ENCODE results near the gene TOX2.

The TOX2 gene

GRCh38 chr20:44073675-44074071 is 159.0 kb downstream of the TOX2 start:
- in situ Hi-C loops (cut with MboI; ENCODE audit: low pct_unique_long_range_greater_than_20kb, low sequenced_read_pairs, unreplicated experiment): loop anchor here (10.0 kb wide), 1 partner anchor 229 kb away; no protein-coding TSS in a partner anchor

GRCh38 chr20:44074252-44075151 is 159.8 kb downstream of the TOX2 start:
- in situ Hi-C loops (cut with MboI; ENCODE audit: low pct_unique_long_range_greater_than_20kb, low sequenced_read_pairs, unreplicated experiment): loop anchor here (5.0 to 25.0 kb wide), 3 partner anchors 230 to 537 kb away; no protein-coding TSS in a partner anchor
- no peak for DNase-seq (ENCODE audit: low spot score)
- no peak for TF ChIP-seq CTCF (IDR thresholded peaks at IDR 0.05; ENCODE audit: extremely low read depth, insufficient read depth, missing control alignments)

More at GRCh38 chr20:44073675-44074071, 159.0 kb downstream of the TOX2 start:
- TF ChIP-seq CTCF (IDR thresholded peaks at IDR 0.05; ENCODE audit: extremely low read depth, insufficient read depth, missing control alignments): no peak
- DNase-seq (ENCODE audit: low spot score): no peak

GRCh38 chr20:44075191-44075949 is 160.7 kb downstream of the TOX2 start:
- TF ChIP-seq CTCF (IDR thresholded peaks at IDR 0.05; ENCODE audit: extremely low read depth, insufficient read depth, missing control alignments): no peak
- in situ Hi-C loops (cut with MboI; ENCODE audit: low pct_unique_long_range_greater_than_20kb, low sequenced_read_pairs, unreplicated experiment): loop anchor here (5.0 to 25.0 kb wide), 3 partner anchors 231 to 538 kb away; no protein-coding TSS in a partner anchor
- peak; percentile 2 for DNase-seq (ENCODE audit: low spot score)

- TF ChIP-seq CTCF (IDR thresholded peaks at IDR 0.05; ENCODE audit: extremely low read depth, insufficient read depth, missing control alignments): no peak
- in situ Hi-C loops (cut with MboI; ENCODE audit: low pct_unique_long_range_greater_than_20kb, low sequenced_read_pairs, unreplicated experiment): loop anchor here (5.0 to 25.0 kb wide), 3 partner anchors 231 to 539 kb away; no protein-coding TSS in a partner anchor
- no peak for DNase-seq (ENCODE audit: low spot score)
Measured at GRCh38 chr20:44075950-44076232, 161.2 kb downstream of the TOX2 start.

GRCh38 chr20:44079291-44079690 is 164.6 kb downstream of the TOX2 start:
- no peak for TF ChIP-seq CTCF (IDR thresholded peaks at IDR 0.05; ENCODE audit: extremely low read depth, insufficient read depth, missing control alignments)
- in situ Hi-C loops (cut with MboI; ENCODE audit: low pct_unique_long_range_greater_than_20kb, low sequenced_read_pairs, unreplicated experiment): loop anchor here (5.0 to 25.0 kb wide), 3 partner anchors 234 to 542 kb away; no protein-coding TSS in a partner anchor
- DNase-seq (ENCODE audit: low spot score): no peak

GRCh38 chr20:44080064-44080463 is 165.4 kb downstream of the TOX2 start:
- in situ Hi-C loops (cut with MboI; ENCODE audit: low pct_unique_long_range_greater_than_20kb, low sequenced_read_pairs, unreplicated experiment): loop anchor here (25.0 kb wide), 1 partner anchor 543 kb away; no protein-coding TSS in a partner anchor
- TF ChIP-seq CTCF (IDR thresholded peaks at IDR 0.05; ENCODE audit: extremely low read depth, insufficient read depth, missing control alignments): no peak
- no peak for DNase-seq (ENCODE audit: low spot score)

Data from GM13977 (cell line).